Measurements from ENCODE around the gene ODAD4.

The ODAD4 gene

GRCh38 chr17:41942626-41943373 is 12.4 kb downstream of the ODAD4 start:
- DNase-seq: no peak

DNA sequence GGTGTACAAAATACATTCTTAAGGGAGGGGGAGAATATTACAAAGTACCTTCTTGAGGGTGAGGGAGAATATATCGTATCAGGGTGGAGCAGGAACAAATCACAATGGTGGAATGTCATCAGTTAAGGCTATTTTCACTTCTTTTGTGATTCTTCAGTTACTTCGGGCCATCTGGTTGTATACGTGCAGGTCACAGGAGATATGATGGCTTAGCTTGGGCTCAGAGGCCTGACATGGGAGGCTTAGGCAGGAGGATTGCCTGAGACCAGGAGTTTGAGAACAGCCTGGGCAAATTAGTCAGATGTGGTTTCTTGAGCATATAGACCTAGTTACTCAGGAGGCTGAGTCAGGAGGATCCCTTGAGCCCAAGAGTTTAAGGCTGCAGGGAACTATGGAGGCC is 13.1 kb downstream of the ODAD4 start:
- DNase-seq: no peak

- no peak for DNase-seq
Measured at GRCh38 chr17:41944943-41945342, 14.5 kb downstream of the ODAD4 start.

- no peak for DNase-seq
Measured at GRCh38 chr17:41948762-41949460, 18.5 kb downstream of the ODAD4 start.

GRCh38 chr17:41956522-41956921 is 26.1 kb downstream of the ODAD4 start:
- DNase-seq: no peak

DNA sequence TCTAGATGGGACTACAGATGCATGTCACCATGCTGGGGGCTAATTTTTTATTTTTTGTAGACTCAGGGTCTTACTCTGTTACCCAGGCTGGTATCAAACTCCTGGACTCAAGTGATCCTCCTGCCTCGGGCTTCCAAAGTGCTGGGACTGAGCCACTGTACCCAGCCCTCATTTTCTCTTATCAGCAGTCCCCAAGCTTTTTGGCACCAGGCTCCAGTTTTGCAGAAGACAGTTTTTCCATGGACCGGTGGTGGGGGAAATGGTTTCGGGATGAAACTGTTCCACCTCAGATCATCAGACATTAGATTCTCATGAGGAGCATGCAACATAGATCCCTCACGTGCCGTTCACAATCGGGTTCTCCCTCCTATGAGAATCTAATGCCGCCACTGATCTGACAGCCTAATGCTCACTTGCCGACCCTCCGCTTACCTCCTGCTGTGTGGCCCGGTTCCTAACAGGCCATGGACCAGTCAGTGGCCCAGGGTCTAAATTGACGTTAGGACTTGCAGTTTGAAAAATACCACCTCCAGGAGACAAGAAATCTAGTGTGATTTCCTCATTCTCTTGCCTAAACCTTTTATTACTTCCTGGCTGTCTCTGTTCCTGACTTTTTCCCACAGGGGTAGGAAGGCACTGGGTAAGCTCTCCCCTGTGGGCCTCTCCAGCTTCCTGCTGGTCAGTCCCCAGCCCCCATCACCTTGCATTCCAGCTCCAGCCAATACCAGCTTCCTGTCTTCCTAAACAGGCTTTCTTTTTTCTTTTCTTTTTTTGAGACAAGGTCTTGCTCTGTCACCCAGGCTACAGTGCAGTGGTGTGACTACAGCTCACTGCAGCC is 26.8 kb downstream of the ODAD4 start:
- no peak for DNase-seq

DNA sequence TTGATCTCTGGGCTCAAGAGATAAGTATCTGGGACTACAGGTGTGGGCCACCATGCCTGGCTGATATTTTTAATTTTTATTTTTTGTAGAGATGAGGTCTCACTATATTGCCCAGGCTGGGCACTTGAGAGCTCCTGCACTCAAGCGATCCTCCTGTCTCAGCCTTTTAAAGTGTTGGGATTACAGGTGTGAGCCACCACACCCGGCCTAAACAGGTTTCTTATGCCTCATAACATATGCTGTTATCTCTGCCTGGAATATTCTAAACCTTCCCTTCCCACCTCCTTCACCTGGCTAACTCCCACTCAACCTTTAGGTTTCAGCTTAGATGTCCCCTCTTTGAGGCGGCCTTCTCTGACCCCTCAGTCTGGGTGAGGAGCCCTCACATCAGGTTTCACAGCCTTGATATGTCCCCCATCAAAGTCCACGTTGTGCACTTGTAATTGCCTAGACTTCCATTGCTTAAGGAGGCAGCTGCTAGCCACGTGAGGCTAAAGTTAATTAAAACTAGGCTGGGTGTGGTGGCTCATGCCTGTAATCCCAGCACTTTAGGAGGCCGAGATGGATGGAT is 27.5 kb downstream of the ODAD4 start:
- no peak for DNase-seq

GRCh38 chr17:41959030-41959335 is 28.6 kb downstream of the ODAD4 start:
- DNase-seq: no peak

DNA sequence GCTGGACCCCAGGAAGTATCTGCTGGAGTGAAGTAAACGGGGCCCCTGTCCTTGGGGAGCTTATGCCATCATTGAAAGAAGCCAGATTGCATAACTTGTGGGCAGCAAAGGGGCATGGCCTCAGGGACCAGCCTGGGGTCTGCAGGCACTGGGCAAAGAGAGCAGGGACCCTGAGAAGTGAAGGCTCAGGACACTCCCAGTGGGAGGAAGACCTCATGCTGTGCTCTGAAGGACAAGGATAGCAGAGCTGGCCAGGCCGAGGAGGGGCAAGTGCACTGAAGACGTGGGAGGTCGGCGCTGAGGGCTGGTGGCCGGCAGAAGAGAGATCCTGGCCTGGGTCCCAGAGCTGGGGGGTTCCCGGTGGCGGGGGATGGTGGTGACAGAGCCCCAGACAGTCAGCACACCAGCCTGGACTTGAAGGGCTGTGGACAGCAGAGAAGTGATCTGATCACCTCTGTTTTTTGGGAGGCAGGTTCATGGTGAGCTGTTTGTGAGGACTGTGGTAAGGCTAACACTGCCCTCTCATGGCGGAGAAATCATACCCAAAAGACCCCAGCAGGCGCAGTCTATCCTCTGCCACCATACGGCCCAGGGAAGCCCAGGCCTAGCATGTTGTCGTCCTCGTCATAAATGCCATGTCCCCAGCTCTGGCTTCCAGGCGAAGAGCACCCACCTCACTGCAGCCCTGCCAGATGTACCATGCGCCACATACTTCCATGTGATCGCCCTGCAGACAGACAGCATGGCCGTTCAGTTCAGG is 29.1 kb downstream of the ODAD4 start:
- peak; percentile 22 for DNase-seq

DNA sequence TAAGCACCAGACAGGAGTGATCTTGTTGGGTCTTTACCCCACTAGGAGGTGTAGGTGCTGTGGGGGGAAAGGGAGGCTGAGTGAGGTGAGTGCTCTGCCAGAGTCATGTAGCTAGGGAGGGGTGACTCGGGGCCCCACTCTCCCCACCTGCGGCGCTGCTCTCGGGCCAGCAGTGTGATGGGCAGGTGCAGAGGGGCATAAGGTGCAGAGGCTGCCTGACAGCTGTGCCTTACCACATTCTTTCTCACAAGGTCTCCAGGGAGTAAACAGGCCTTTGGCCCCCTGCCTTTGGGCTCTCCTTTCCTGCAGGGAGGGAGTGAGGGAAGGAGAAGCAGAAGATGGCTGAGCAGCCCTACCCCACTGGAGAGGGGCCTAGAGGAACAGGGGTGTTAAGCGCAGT is 31.7 kb downstream of the ODAD4 start:
- DNase-seq: no peak

- peak; percentile 48 for DNase-seq
Measured at GRCh38 chr17:41962768-41963434, 32.5 kb downstream of the ODAD4 start.

GRCh38 chr17:41965694-41966462 is 35.5 kb downstream of the ODAD4 start:
- peak; percentile 69 for DNase-seq

DNA sequence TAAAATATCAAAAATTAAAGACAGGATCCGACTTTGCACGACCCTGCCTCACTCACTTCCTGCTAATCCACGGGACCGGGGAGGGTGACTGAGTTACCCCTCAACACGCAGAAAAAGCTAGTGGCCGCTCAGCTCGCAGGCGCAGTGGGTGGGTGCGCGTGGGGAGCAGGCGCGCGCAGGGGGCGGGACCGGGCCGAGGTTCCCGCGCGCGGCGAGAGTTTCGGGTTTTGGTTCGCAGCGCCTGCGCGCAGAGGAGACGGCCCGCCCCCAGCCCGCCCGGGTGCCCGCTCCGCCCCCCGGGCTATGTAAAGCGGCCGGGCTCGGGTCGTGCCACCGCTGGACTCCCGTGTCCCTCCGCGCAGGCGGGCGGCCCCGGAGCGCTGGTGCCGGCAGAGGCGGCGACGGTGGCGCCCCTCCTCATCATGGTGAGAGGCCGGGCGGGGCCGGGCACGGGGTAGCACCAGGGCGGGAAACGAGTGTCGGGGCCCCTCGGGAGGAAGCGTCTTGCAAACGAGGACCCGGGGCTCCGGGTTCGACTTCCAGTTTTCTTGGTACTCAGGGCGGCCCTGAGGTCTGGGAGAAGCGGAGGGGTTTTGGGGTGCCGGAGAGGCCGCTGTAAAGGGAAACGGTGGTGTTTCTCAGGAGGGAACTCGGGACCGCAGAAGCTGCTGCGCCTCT is 36.2 kb downstream of the ODAD4 start, which contains the start of gene CNP:
TSS of gene CNP (plus strand) at position 333 of the 678 bp plus-strand sequence. CDS start at position 423, 90 bp downstream.
- DNase-seq: peak; percentile 82

- no peak for DNase-seq
Measured at GRCh38 chr17:41967141-41967920, 36.9 kb downstream of the ODAD4 start.

DNA sequence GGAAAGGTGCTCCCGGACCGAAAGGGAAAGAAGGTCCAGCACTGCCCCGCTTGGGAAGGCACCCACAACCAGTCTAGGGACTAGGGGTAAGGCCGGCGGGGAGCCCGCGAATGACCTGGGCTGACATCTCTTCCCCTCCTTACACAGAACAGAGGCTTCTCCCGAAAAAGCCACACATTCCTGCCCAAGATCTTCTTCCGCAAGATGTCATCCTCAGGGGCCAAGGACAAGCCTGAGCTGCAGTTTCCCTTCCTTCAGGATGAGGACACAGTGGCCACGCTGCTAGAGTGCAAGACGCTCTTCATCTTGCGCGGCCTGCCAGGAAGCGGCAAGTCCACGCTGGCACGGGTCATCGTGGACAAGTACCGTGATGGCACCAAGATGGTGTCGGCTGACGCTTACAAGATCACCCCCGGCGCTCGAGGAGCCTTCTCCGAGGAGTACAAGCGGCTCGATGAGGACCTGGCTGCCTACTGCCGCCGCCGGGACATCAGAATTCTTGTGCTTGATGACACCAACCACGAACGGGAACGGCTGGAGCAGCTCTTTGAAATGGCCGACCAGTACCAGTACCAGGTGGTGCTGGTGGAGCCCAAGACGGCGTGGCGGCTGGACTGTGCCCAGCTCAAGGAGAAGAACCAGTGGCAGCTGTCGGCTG is 37.6 kb downstream of the ODAD4 start:
- DNase-seq: no peak

DNA sequence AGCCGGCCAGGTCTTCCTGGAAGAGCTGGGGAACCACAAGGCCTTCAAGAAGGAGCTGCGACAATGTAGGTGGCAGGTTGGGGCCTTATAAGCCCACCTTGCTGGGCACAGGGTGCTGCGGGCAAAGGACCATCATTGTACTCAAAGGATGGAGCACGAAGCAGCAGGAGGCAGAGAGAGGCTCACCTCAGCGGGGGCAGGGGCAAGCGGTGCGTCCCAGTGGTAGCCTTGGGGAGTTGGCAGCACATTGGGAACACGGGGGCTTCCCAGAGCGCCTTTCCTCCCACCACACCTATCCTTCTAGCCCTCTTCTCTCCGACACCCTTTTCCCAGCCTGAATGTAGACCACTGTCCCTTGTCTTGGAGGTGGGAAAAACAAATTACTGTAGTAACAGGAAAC is 38.3 kb downstream of the ODAD4 start:
- DNase-seq: no peak

DNA sequence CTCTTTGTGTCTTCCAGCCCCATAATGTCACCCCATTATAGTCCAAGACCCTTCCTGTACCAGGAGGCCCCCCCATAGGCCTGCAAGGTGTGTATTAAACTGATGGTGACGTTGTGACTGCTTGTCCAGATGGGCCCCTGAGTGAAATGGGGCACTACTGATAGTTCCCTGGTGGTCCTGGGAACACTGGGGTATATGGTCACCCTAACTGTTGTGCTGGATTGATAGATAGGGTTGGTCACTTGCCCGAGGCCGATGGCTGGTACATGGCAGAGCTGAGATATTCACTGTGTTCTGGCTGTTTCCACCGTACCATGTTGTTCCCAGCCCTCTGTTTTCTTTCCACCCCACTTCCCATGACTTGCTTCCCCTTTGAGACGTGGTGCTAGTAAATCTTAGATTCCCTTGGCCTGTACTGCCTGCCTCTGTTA is 40.5 kb downstream of the ODAD4 start:
- DNase-seq: no peak

DNA sequence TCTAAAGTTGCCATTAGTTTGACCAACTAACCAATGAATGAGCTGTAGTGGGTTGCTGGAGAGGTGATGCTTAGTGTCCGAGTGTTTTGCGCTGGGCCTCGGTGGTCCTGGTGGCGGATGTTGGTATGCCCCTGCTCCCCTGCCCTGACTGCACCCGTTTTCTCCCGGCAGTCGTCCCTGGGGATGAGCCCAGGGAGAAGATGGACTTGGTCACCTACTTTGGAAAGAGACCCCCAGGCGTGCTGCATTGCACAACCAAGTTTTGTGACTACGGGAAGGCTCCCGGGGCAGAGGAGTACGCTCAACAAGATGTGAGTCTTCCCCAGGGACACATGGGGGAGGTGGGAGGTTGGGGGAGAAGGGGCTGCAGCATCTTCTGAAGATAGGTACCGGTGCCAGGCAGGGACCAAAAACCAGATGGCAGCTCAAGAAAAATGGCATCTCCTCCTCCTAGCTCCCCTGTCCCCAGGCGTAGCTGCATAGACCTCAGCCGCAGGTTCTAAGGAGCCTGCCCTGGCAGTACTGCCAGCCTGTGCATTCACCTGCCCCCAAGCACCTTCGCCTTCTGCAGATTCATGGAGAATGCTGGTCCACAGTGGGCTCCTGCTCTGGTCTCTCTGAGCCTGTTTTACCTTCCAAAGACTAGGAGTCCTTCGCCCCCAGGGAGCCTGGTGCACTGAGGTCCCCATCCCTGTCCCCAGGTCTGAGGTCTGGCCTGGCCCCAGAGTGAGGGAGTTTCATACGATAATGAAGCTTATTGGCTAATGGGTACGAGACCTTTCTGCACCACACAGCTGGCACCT is 41.5 kb downstream of the ODAD4 start:
- no peak for DNase-seq

All from NCI-H1092 (cell line).